HL-60/S4 treated with phorbol 12-myristate 13-acetate at 8.2 ng/mL for 4 days and 3 days (cell line): ENCODE results near the gene ELMO1.

Source experiments
- in situ Hi-C: fragments of 300-500 bp; cut with MboI; formaldehyde crosslinking; loops from 2 replicates; pipeline ENCODE4 v1.15.0; 2022; ENCODE audit warnings: low sequenced_read_pairs

The ELMO1 gene

DNA sequence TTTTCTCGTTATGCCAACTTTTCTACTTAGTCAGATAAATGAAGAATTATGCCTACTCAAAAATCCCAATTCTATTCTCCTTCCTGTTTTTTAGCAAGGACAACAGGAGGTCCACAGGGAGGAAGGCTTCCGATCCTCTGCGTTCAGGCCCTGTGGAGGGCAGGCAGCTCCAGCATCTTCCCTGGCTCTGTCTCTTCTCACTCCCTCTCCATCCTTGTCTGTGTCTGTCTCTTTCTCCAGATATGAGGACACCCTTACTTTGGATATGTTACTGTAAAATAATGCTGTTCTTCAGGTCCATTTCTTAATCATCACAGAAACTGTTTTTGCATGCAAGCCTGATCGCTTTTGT lies 166.6 kb downstream of the ELMO1 start:
- in situ Hi-C loops: no loop called here

GRCh38 chr7:37281368-37282092 lies 167.1 kb downstream of the ELMO1 start:
- in situ Hi-C loops: no loop called here

GRCh38 chr7:37277513-37277912 lies 171.2 kb downstream of the ELMO1 start:
- in situ Hi-C loops: no loop called here

DNA sequence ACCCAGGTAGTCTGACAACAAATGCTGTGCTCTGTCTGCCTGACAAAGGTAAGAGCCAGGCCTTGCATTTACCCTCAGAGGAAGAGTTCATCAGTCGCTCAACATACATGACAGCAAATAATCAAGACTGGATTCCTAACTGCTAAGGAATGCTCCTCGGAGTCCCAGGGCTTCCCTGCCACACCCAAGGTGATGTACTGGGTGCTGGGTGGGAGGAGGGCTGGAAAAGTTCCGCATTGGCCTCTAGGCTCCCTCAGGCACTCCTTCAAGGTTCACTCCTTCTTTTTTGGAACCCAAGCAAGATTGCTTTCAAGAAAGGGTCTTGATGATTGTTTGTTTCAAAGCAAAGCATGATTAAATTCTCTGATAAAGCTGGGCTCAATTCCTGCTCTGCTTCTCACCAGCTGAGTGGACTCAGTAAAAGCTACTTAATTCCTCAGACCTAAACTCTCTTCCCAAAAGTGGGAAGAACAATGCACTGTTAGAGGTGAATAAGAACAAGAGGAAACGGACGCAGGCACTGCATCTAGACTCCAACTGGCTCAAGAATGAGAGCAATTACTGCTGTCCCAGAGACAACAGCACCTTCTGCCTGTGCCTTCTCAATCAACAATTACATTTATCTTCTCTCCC lies 173.5 kb downstream of the ELMO1 start:
- in situ Hi-C loops: no loop called here

GRCh38 chr7:37273891-37274290 lies 174.8 kb downstream of the ELMO1 start:
- in situ Hi-C loops: no loop called here

DNA sequence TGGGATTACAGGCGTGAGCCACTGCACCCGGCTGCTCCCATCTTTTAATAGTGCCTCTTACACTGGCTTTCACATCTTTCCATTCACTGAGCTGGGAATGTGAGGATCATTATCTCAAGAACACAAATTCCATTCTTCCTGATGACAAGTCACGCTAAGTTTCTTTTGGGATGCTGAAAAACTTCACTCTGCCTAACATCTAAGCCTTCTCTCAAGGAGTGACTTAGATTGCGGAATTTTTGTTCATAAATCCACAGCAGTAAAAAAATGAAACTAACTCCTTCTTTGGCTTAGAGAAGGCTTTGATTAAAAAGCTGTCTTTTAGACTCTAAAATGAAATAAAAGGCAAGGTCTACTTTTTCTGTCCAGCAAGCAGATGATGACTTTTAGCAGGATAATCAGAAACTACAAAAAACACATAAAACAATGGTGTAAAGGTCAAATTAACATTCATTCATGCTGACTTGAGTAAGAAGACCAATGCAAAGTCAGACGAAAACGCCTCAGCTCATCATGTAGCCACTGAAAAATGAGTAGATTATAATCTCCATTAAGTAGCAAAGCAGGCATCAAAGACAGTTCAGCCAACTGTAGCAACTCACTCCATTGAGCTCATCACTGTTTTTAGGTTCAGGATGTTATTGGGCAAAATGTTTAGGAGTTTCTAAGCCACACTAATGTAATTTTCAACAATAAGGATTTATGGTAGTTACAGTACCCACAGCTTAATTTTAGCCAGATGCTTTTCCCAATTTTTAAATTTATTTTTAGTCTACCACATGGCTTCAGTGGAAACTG lies 178.8 kb downstream of the ELMO1 start:
- in situ Hi-C loops: no loop called here

GRCh38 chr7:37267251-37267650 lies 181.4 kb downstream of the ELMO1 start:
- in situ Hi-C loops: no loop called here

- in situ Hi-C loops: no loop called here
Measured at GRCh38 chr7:37265876-37266275, 182.8 kb downstream of the ELMO1 start.

- in situ Hi-C loops: no loop called here
Measured at GRCh38 chr7:37265006-37265405, 183.7 kb downstream of the ELMO1 start.

DNA sequence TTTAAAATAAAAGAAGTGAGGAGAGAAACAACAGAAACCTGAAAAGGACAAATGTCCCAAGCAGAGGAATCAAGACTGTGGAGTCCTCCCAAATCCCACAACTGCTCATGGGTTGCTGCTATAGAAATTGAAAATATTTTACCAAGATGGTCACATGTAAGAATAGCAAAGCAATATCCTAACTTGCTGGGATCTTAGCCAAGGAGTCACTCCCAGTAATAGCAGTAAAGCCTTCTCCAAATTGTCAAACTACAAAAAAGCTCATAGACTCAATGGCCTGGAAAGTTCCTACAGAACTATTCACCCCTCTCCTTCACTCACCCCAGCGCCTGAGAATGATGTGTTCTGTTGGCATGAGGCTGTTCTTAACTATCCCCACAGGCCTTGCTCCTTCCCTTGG lies 186.5 kb downstream of the ELMO1 start:
- in situ Hi-C loops: no loop called here

GRCh38 chr7:37259319-37259821 lies 189.3 kb downstream of the ELMO1 start:
- in situ Hi-C loops: no loop called here

GRCh38 chr7:37256631-37257030 lies 192.0 kb downstream of the ELMO1 start:
- in situ Hi-C loops: no loop called here

DNA sequence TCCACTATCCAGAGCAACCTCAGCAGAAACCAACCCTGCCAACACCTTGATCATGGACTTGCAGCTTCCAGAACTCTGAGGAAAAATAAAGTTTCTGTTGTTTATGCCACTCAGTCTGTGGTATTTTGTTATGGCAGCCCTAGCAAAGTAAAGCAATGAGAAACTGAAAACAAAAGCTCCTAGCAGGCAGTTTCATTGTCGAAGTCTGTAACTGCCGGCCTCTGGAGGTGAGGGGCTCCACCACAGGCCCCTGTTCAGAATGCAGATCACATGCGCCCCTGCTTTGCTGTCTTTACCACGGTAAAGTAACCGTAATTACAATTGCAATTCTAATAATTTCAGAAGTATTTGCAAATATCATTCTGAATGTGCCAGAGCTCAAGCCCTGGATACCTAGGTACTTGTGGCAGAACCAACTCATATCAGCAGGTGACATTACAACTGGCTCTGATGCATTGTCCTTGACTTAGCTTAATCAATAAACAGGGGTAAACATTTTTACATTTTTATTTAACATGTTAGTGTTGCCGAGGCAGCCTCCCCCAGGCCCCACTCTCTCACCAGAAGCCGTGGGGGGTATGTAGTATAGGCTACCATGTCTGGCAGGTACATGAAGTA lies 193.2 kb downstream of the ELMO1 start:
- in situ Hi-C loops: no loop called here

- in situ Hi-C loops: no loop called here
Measured at GRCh38 chr7:37251222-37251621, 197.4 kb downstream of the ELMO1 start.

GRCh38 chr7:37249240-37249639 lies 199.4 kb downstream of the ELMO1 start:
- in situ Hi-C loops: no loop called here

- in situ Hi-C loops: no loop called here
Measured at GRCh38 chr7:37248396-37248861, 200.2 kb downstream of the ELMO1 start.

DNA sequence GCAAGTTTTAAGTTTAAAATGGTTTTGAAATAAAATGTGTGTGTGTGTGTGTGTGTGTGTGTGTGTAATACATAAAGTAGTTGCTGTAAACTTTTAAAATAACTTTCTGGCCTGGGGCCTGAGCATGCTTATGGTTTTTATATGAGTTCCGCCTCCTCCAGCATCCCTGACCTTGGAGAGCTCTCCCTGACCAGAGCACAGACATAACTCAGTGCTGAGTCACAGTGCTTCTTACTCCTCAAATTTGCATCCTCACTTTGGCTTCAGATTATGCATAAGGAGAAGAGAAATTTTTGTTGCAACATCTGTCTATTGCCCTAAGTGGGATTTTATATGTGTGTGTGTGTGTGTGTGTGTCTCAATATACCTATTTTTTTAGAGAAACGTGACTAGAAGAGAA lies 200.8 kb downstream of the ELMO1 start:
- in situ Hi-C loops: no loop called here

GRCh38 chr7:37245590-37245989 lies 203.1 kb downstream of the ELMO1 start:
- in situ Hi-C loops: no loop called here

- in situ Hi-C loops: no loop called here
Measured at GRCh38 chr7:37236906-37237305, 211.8 kb downstream of the ELMO1 start.

GRCh38 chr7:37235813-37236212 lies 212.9 kb downstream of the ELMO1 start:
- in situ Hi-C loops: no loop called here

DNA sequence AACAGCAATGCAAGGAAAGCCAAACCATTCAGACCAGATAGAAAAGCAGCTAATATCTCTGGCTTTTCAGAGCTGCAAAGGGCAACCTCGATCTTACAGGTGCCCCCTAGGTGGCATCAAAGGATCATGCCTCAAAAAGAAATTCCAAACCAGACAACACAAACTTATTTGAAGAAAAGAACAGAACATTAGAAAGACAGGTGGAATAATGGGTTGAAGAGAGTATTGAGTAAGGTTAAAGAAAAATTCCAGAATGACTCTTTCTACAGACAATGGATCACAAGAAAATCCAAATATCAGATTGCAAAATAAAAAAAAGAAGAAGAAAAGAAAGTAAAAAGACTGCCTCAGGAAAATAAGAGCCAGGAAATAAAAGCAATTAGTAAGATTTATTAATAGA lies 213.7 kb downstream of the ELMO1 start:
- in situ Hi-C loops: no loop called here
